Peyer's patch (tissue), 4 donors: Measurements from ENCODE around the gene ZBTB18. TPM values are rescaled to one million over a fixed set of nuclear protein-coding genes. Genes with fewer than 3 reads are reported as not detected.

ENCODE experiments used
- DNase-seq, 3 donors: peaks; one replicate each; pipeline ENCODE4 v3.0.0-alpha.2; 2017 to 2019
- H3K27ac ChIP-seq, 4 donors: fragments of 200-600 bp; sonication (generic); one replicate each; pipeline ENCODE4 v1.5.1; 2016 to 2019
- H3K27me3 ChIP-seq, 2 donors: fragments of 200-600 bp; sonication (generic); one replicate each; pipeline ENCODE4 v1.5.1; 2019
- H3K36me3 ChIP-seq, 3 donors: fragments of 200-600 bp; sonication (generic); one replicate each; pipeline ENCODE4 v1.5.1; 2016 to 2019
- H3K4me1 ChIP-seq, 4 donors: fragments of 200-600 bp; sonication (generic); one replicate each; pipeline ENCODE4 v1.5.1; 2016 to 2019
- H3K4me3 ChIP-seq, 4 donors: fragments of 200-600 bp; sonication (generic); 1 replicate in 3 of 4; 2 replicates in 1 of 4; pipeline ENCODE4 v1.5.1; 2016 to 2019; ENCODE audit warnings: mild to moderate bottlenecking in 1 of 4
- H3K9me3 ChIP-seq, 4 donors: fragments of 200-600 bp; sonication (generic); one replicate each; pipeline ENCODE4 v1.5.1; 2016 to 2019; ENCODE audit warnings: mild to moderate bottlenecking in 1 of 4
- POLR2A ChIP-seq, 2 donors: fragments of 450-650 bp; IDR thresholded peaks; one replicate each; pipeline ENCODE4 v1.5.1; 2017; ENCODE audit warnings: antibody characterized with exemption in 2 of 2, mild to moderate bottlenecking in 2 of 2, moderate library complexity in 2 of 2
- total RNA-seq, 4 donors: library from RNA; depleted of rRNA; stranded (reverse); fragments of >200 nt; gene quantifications; one replicate each; pipeline ENCODE4 v1.1.0, GENCODE V29; 2016
- TF ChIP-seq, protein P1 (sequence below), 6 experiments: fragments of 450-650 bp in 4 of 6; fragments of 200-600 bp in 2 of 6; sonication (generic) in 1 of 6; IDR thresholded peaks; one replicate each; pipeline ENCODE4 v1.5.1; 2017 to 2019; ENCODE audit warnings: antibody characterized with exemption in 6 of 6, mild to moderate bottlenecking in 3 of 6, moderate library complexity in 1 of 6

The ZBTB18 gene
- total RNA-seq, 4 donors from 2014 or later, result 17.3 to 31.4 (median 22.5) TPM

DNA sequence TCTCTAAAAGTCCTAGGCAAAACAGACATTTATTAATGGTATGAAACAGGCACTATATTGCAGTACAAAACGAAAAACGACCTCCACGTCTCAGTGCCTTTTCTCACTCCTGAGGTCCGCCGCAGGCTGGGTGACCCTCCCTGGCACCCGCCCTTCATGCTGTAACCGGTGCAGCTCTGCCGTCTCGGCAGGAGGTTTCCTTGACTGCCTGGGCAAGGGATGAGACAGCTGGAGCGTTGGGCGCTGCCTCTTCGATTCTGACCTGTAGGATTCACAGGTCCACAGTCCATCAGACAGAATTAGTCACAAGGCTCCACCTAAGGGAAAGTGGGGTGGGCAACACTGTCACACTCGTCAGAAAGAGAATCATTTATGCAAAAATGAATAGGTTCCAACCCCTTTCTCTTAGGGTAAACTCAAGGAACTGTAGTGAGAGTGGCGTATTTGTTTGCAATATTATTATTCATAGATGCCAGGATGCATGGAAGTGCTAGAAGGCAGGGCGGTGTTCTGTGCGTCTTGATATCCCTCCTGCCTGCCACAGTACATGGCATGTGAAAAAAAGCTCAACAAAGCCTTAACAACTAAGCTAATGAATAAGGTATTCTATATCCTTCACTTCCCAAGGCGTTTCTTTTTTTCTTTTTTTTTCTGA, 23.5 kb upstream of the ZBTB18 start:
- Histone ChIP-seq H3K4me3 (no peak overlapping the region), H3K27me3 (no peaks in the 10 kb centered on the region)
- TF ChIP-seq POLR2A (IDR thresholded peaks at IDR 0.05), result no peak

DNA sequence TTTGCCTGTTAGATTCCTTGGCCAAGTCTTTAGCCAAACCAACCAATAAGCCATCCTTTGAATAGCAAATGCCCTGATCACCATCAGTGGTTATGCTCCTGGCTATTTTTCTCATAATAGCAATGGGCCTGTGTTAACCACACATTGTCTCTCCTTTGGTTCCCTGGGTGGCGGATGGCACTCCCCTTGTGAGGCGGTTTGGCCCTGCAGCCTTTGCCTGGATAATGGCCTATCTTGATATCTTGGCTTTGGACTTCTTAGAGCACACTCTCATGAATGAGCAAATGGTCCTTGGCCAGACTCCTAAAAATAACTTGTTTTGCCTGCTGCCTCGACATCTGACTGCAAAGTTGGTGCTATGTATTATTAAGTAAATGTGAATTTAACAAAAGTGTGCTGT, 22.4 kb upstream of the ZBTB18 start:
- no peak overlapping the region for H3K4me3 ChIP-seq
- TF ChIP-seq POLR2A (IDR thresholded peaks at IDR 0.05), result no peak
- TF ChIP-seq, protein P1, sequence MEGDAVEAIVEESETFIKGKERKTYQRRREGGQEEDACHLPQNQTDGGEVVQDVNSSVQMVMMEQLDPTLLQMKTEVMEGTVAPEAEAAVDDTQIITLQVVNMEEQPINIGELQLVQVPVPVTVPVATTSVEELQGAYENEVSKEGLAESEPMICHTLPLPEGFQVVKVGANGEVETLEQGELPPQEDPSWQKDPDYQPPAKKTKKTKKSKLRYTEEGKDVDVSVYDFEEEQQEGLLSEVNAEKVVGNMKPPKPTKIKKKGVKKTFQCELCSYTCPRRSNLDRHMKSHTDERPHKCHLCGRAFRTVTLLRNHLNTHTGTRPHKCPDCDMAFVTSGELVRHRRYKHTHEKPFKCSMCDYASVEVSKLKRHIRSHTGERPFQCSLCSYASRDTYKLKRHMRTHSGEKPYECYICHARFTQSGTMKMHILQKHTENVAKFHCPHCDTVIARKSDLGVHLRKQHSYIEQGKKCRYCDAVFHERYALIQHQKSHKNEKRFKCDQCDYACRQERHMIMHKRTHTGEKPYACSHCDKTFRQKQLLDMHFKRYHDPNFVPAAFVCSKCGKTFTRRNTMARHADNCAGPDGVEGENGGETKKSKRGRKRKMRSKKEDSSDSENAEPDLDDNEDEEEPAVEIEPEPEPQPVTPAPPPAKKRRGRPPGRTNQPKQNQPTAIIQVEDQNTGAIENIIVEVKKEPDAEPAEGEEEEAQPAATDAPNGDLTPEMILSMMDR (IDR thresholded peaks at IDR 0.05), result no peak
- no peaks in the 10 kb centered on the region for H3K27me3 ChIP-seq
- H3K9me3 ChIP-seq, result no peaks in the 10 kb centered on the region
- H3K4me1 ChIP-seq, result no peaks in the 10 kb centered on the region
- no peak for DNase-seq
- no peak overlapping the region for H3K27ac ChIP-seq
- no peaks in the 10 kb centered on the region for H3K36me3 ChIP-seq

More for the DNA sequence above, 23.5 kb upstream of the ZBTB18 start:
- H3K4me1 ChIP-seq, result no peaks in the 10 kb centered on the region
- no peaks in the 10 kb centered on the region for H3K9me3 ChIP-seq
- H3K36me3 ChIP-seq, result no peaks in the 10 kb centered on the region
- DNase-seq, result no peak
- no peak overlapping the region for H3K27ac ChIP-seq

DNA sequence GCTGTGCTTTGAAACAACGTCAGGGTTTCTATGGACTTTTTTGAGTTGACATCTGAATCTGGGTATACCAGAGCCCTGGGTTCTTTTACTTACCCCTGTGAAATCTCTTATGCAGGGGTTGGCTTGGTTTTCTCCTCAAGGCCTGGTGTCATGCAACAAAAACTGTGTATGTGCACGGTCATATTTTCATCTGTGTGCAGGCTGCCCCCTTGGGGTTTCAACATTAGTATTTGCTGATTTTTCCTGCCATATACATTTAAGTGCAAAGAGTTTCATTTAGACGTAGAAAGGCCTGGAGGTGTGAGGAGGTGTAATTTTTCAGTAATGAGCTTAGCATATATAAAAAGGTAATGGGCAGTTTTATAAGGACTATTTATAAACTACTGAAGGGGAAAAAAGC, 22.0 kb upstream of the ZBTB18 start:
- no peak for DNase-seq
- Histone ChIP-seq H3K36me3 (no peaks in the 10 kb centered on the region), H3K4me3 (no peak overlapping the region), H3K27ac (no peak overlapping the region), H3K9me3 (no peaks in the 10 kb centered on the region), H3K27me3 (no peaks in the 10 kb centered on the region), H3K4me1 (no peaks in the 10 kb centered on the region)
- no peak for TF ChIP-seq POLR2A (IDR thresholded peaks at IDR 0.05)
- TF ChIP-seq, protein P1 (IDR thresholded peaks at IDR 0.05), result no peak

DNA sequence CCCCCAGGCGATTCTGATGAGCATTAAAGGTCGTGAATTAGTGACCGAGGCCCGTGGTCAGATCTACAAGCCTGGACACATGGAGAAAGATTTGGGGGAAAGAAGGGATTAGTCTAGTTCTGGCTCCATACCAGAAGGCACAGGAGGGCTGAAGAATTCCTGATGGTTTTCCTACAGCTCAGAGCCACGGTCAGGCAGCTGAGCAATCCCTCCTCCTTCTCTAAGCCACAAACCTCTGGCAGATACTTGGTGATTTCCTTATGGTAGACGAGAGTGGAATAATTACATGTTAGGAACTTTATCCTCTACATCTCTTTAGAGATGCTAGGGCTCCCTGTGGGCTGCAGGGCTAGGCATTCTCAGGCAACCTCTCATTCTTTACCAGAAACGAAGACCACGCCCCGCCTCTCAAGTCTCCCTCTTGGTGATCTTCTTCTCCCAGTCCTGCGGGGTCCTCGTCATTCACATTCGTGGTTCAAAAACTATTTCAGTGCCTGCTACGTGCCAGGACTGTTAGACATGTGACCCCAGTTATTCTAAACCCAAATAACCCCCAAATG, 20.5 kb upstream of the ZBTB18 start:
- TF ChIP-seq, protein P1 (IDR thresholded peaks at IDR 0.05), result no peak
- TF ChIP-seq POLR2A (IDR thresholded peaks at IDR 0.05), result no peak
- H3K4me3 ChIP-seq, result no peak overlapping the region
- no peaks in the 10 kb centered on the region for H3K4me1 ChIP-seq
- no peaks in the 10 kb centered on the region for H3K9me3 ChIP-seq
- no peaks in the 10 kb centered on the region for H3K36me3 ChIP-seq
- H3K27ac ChIP-seq, result no peak overlapping the region
- no peaks in the 10 kb centered on the region for H3K27me3 ChIP-seq
- no peak for DNase-seq

DNA sequence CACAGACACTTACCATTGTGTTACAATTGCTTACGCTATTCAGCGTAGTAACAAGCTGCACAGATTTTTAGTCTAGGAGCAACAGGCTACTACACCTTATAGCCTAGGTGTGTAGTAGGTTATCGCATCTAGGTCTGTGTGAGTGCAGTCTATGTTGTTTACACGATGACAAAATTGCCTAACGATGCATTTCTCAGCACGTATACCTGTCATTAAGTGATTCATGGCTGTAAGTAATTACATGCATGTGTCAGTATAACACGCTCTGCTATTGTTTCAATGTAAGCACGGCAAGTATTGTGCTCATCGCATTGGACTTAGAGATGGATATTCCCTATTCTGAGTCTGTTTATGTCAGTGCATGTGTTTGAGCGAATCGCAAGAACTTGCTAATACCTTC, 15.7 kb upstream of the ZBTB18 start:
- DNase-seq, result no peak
- Histone ChIP-seq H3K27ac (no peak overlapping the region), H3K4me3 (no peak overlapping the region), H3K9me3 (no peaks in the 10 kb centered on the region), H3K4me1 (no peaks in the 10 kb centered on the region), H3K27me3 (no peaks in the 10 kb centered on the region), H3K36me3 (no peaks in the 10 kb centered on the region)
- TF ChIP-seq, protein P1 (IDR thresholded peaks at IDR 0.05), result no peak
- no peak for TF ChIP-seq POLR2A (IDR thresholded peaks at IDR 0.05)

DNA sequence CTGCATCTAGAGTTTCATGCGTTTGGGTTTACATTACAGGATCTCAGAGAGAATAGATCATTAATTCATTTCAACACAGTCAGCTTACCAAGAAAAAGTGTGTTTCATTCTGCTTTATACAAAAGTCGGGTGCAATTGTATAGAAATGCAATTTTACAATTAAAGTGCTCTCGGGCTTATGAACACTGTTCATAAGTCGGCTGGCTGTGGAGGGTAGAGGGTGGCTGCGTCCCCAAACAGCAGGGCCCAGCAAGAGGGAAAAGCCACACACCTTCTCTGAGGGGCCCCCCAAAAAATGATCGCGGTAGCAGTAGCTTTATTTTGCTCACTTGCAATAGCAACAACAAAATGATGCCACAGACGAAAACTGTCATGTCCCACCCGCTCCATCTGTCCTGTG, 13.8 kb upstream of the ZBTB18 start:
- Histone ChIP-seq H3K27ac (no peak overlapping the region), H3K9me3 (no peaks in the 10 kb centered on the region), H3K27me3 (no peaks in the 10 kb centered on the region), H3K36me3 (no peaks in the 10 kb centered on the region), H3K4me1 (no peaks in the 10 kb centered on the region), H3K4me3 (no peak overlapping the region)
- TF ChIP-seq, protein P1 (IDR thresholded peaks at IDR 0.05), result no peak
- TF ChIP-seq POLR2A (IDR thresholded peaks at IDR 0.05), result no peak
- no peak for DNase-seq
